ENCODE data around the gene IMMP2L.

DNA sequence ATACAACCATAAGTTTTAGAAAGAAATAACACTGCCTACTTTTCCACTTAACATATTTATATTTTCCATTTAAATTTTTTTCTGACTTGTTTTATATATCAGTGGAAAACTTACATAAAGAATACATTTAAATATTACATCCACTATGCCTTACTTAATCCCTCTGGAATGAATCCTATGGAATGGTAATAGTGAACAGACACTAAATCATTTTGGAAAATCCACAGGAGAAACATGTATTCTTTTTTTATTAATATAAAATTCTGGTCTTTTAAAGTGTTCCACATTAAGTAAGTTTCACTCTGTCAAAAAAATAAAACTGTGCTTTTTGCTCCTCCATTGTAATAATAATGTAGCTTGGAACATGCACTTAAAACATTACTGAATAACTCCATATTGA lies 708.1 kb downstream of the IMMP2L start:
- TF ChIP-seq, protein P1, sequence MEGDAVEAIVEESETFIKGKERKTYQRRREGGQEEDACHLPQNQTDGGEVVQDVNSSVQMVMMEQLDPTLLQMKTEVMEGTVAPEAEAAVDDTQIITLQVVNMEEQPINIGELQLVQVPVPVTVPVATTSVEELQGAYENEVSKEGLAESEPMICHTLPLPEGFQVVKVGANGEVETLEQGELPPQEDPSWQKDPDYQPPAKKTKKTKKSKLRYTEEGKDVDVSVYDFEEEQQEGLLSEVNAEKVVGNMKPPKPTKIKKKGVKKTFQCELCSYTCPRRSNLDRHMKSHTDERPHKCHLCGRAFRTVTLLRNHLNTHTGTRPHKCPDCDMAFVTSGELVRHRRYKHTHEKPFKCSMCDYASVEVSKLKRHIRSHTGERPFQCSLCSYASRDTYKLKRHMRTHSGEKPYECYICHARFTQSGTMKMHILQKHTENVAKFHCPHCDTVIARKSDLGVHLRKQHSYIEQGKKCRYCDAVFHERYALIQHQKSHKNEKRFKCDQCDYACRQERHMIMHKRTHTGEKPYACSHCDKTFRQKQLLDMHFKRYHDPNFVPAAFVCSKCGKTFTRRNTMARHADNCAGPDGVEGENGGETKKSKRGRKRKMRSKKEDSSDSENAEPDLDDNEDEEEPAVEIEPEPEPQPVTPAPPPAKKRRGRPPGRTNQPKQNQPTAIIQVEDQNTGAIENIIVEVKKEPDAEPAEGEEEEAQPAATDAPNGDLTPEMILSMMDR (conservative IDR thresholded peaks at IDR 0.05; ENCODE audit: low read depth, low read length) = no peak
- TF ChIP-seq RCOR1 (IDR thresholded peaks at IDR 0.05; ENCODE audit: insufficient replicate concordance, low read length) (no peak), BHLHE40 (IDR thresholded peaks at IDR 0.05; ENCODE audit: low read depth, low read length) (no peak), MXI1 (IDR thresholded peaks at IDR 0.05; ENCODE audit: borderline replicate concordance, low read depth, low read length) (no peak)
